HG03045 (cell line): ENCODE data around the gene CXCL6.

Source experiments
- ATAC-seq: cut with Tn5 transposase; IDR thresholded peaks from one replicate; pipeline ENCODE4 v1.9.1; 2021; ENCODE audit warnings: mild to moderate bottlenecking, moderate library complexity; ENCODE audit not compliant: unreplicated experiment

Gene CXCL6

DNA sequence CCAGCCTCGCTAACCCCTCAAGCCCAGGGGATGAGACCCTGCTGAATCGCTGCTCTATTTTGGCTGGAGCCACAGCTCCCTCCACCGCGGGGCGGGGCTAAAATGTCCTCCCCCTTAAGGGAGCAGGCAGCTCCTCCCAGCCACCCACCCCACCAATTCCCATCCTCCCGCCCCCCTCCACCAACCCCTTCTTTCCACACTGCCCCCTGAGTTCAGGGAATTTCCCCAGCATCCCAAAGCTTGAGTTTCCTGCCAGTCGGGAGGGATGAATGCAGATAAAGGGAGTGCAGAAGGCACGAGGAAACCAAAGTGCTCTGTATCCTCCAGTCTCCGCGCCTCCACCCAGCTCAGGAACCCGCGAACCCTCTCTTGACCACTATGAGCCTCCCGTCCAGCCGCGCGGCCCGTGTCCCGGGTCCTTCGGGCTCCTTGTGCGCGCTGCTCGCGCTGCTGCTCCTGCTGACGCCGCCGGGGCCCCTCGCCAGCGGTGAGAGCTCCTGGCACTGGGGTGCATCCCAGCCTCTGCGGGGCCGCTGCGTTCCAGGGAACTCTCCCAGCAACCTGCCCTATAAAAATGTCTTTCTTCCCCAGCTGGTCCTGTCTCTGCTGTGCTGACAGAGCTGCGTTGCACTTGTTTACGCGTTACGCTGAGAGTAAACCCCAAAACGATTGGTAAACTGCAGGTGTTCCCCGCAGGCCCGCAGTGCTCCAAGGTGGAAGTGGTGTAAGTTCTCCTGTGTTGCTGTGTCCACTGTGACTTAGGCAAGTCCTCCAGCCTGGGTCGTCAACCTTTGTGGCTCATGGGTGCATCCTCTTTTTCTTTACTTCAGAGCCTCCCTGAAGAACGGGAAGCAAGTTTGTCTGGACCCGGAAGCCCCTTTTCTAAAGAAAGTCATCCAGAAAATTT lies at the start of gene CXCL6:
Gene CXCL6, plus strand, starts transcription at position 306 of the 907 bp plus-strand sequence. Its CDS starts 73 bp downstream, at position 379.
- ATAC-seq, result no peak

DNA sequence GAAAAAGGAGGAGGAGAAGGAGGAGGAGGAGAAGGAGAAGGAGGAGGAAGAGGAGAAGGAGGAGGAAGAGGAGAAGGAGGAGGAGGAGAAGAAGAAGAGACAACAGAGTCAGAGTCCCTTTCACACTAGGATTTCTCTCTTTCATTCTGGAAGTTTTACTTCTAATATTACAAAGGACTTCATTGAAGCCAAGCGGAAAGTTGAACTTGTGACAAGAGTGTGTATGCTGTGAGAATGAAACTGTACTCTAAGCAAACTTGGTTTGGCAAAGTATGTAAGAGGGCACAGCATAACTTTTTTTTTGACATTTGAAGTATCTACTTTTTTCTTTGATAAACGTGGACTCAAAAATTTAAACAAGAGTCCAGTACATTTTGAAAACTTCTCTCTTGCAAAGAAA lies 48.1 kb upstream of the CXCL6 start:
- ATAC-seq, result no peak

DNA sequence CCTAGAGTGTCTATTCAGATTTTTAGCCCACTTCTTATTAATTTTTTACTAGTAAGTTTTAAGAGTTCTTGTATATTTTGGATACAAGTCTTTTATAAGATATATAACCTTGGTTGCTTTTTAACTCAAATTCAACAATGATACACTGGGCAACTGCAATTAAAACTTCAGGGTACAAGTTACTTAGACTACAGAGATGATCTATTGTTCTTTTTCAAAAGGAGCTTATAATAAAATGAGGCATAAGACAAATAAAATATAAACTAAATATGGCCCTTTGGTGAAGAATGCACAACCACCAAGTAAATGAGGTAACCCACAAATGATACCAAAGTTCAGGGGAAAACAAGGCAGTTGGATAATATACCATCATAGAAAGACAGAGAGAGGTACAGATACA lies 37.6 kb upstream of the CXCL6 start:
- ATAC-seq, result no peak

DNA sequence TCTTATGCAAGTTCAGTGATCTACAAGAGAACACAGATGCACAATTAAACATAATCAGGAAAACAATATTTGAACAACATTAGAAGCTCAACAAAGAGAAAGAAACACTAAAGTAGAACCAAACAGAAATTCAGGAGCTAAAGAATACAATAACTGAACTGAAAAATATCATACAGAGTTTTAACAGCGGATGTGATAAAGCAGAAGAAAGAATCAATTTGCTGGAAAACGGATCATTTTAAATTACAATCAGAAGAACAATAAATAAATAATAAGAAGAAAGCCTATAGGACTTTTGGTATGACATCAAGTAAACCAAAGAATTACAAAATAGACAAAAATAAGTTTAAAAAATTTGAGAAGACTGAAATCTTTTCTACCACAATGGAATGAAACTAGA lies 36.3 kb upstream of the CXCL6 start:
- no peak for ATAC-seq

DNA sequence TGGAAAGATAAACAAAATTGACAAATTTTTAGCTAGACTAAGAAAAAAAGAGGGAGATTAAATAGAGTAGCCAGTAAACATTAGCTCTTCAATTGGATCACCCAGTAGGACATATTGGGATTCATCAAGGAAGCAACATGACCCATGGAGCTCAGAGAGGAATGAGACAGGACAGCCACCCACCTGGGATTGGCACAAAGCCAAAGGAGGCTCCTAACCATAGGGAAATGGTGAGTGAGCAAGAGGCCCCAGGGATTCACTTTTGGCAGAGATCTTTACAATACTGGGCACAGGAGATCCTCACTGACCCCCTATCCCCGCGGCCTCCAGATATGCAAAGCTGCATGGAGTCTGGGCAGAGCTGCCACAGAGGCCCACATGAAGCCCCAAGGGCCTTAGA lies 34.8 kb upstream of the CXCL6 start:
- ATAC-seq, result no peak

DNA sequence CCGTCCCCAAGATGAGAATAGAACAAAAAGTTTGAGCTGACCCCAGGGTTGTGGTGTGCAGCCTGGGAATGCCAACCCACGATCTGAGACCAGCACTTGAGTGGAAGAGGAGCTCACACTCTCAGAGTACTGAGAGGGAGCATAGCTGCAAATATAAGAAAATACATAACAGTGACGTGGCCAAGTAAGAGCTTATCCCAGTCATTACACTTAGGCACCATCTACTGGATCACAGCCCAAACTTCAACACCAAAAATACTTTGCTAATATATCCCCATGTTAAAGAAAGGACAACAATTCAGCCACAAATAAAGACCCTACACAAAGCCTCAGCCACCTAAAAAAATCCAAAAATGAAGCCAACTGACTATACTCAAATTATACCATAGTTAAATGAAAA lies 33.3 kb upstream of the CXCL6 start:
- ATAC-seq, result no peak

DNA sequence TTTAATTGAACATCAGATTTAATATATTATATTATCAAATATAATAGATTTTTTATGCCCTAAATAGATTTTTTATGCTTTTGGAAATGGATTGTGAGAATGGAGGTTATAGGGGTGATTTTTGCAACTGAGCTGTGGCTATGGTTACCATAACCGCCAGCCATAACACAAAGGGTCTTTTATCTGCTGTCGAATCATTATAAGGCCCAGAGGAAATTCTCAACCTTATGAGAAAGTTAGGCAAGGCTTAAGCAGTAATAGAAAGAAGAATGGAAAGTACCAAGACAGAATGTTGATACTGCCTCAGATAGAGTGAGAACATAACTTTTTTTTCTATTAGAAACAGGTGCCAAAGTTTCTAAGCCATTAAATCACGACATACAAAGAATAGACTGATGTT lies 26.3 kb upstream of the CXCL6 start:
- ATAC-seq, result no peak

DNA sequence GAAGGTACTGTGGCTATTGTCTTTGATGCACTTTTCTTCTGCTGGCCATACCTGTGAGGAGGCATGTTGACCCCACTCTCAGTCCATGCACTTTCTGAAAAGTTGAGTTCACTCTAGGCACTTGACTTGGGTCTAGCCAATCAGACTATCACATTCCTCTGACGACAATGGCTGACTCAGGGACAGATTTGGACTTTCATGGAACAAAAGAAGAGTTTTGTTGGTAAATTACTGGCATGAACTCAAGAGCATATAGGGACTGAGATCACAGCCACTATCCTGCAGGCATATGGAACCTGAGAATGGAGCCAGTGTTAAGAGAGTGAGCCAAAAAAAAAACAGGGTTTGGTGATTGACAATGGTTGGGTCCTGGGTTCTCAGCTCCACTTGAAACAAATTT lies 24.6 kb upstream of the CXCL6 start:
- no peak for ATAC-seq

DNA sequence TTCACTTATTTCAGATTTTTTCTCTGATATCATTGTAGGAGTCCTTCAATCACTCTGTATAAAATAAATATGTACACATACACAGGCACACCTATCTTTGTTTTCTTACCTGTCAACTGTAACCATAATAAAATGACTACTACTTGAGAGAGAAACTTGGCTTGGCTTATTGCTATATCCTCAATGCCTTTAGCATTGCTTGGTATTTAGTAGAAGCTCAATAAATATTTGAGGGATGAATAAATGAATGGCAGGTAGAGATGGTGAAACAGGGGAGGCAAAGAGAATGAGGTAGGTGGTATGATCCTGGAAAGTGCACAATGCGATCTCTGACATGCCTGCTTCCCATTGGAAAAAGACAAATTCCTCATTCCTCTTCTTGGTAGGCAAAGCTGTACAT lies 21.8 kb upstream of the CXCL6 start:
- ATAC-seq, result no peak

DNA sequence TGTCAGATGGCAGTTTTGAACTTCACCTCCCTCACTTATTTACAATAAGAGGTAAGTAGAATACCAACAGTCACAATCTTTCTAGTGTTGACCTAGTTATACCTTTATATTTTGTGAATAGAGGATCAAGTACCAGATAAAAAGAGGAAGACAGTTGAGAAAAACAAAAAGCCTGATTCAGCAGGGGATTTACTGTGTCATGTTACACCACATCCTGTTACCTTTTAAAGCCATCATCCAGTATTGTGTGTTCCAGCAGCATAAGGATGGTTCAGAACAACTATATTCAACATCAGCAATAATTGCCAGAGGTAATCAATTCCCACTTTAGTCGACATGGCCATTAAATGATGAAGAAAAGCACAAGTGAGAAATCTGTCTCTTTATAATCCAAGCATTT lies 21.3 kb upstream of the CXCL6 start:
- no peak for ATAC-seq

DNA sequence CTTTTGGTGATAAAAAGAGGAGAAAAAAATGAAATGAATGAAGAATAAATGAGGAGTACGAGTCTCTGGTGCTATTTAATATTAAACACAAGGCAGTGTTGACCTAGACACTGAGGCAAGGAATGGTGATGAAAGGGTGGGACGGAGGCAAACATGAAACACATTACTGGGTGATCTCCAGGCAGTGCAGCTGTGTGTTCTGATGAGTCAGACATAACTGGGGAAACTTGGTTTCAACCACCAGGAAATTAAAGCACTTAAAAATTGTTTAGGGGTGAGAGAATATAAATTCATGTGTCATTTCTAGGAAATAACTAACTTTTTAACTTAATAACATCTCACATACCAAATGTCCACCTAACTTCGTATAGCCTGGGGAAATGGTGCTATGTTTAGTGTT lies 19.7 kb upstream of the CXCL6 start:
- no peak for ATAC-seq

DNA sequence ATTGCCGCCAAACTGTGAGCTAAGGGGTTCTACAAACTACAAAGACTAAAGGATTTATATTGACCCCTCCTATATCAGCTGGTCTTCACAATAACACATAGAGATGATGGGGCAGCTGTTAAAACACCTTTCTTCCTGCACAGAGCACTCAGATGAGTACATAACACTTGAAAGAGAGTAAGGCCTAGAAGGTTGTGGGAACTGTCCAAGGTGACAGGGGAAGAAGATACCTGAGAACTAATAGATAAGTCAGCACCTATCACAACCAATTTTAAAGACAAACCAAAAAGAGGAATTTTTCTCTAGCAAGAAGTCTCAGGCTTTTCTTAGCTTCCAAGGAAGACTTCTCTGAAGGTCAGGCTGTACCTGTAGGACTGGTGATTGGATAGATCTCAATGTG lies 19.1 kb upstream of the CXCL6 start:
- ATAC-seq, result no peak

DNA sequence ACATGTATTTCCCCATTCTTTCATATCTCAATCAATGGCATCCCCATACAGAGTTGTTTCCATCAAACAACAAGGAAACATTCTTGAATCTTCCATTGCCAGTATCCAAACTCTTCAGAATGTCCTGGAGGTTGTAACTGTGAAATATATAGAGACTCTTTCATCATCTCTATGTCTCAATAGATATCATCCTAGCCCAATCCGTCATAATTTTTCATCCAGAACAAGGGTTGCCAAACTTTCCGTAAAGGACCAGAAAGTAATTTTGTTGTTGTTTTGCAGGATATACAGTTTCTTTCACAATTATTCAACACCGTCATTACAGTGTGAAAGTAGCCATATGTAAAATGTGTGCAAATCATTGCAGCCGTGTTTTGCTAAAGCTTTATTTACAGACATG lies 15.2 kb upstream of the CXCL6 start:
- ATAC-seq, result no peak

DNA sequence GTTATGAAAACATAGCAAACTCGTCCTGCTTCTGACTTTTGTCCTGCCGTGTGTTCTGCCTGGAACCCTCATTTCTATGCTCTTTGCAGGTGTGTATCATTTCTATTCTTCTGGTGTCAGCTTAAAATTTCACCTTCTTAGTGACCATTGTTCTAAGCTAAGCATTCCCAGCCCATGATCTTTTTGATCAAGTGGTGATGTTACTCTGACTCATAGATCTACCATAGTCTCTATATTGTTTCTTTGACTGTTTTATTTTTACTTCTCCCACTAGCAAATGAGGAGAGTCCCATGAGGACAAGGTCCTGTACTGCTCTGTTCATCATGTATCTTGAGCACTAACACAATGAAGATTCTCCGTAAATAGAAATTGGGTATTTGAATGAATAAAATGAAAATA lies 14.1 kb upstream of the CXCL6 start:
- ATAC-seq, result no peak

DNA sequence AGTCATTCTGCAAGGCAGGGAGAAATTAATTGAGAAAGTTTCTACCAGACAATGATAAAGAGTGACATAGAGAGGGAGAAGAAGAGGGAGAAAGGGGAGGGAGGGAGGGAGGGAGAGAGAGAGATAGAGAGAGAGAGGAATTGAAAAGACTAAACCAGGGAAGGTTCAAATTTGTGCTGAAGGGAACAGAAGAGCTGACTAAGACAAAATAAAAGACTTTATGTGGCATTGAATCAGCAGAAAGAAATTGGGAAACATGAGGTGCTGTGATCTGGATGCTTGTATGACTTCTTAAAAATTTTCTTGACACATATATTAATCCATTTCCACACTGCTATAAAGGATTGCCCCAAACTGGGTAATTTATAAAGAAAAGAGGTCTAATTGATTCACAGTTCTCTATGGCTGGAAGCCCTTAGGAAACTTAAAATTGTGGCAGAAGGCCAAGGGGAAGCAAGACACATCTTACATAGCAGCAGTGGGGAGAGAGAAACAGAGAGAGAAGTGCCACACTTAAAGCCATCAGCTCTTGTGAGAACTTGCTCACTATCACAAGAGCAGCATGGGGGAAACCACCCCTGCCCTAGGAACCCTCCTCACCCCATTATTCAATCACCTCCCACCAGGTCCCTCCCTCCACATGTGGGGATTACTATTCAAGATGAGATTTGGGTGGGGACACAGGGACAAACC lies 13.5 kb upstream of the CXCL6 start:
- no peak for ATAC-seq

DNA sequence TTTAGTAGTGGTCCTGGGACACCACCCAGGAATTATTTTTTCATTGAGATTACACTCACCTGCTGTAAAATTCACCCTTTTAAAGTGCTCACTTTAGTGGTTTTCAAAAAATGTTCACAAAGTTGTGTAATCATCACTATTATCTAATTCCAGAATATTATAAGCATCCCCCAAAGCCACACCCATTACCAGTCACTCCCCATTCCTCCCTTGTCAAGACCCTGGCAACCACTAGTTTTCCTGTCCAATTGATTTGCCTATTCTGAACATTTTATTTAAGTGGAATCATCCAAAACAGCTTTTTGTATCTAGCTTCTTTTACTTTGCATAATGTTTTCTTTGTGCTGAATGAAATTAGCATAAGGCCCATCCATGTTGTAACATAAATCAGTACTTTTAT lies 12.7 kb upstream of the CXCL6 start:
- no peak for ATAC-seq

DNA sequence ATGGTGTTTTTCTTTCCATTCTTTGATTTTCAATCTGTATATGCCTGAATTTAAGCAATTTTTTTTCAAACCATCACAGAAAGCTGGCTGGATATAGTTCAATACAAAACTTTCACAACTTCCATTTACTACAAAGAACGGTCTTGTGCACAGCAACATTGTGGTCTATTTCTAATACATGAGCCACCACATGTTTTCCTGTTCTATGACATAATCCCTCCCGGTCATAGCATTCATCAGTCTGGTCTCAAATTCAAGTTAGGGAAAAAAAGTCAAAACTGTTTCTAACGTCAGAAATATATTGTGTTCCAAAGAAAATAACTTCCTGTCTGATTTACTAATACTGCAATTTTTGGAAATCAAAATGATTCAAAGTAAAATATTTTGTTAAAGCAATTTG lies 7.5 kb upstream of the CXCL6 start:
- ATAC-seq, result no peak

DNA sequence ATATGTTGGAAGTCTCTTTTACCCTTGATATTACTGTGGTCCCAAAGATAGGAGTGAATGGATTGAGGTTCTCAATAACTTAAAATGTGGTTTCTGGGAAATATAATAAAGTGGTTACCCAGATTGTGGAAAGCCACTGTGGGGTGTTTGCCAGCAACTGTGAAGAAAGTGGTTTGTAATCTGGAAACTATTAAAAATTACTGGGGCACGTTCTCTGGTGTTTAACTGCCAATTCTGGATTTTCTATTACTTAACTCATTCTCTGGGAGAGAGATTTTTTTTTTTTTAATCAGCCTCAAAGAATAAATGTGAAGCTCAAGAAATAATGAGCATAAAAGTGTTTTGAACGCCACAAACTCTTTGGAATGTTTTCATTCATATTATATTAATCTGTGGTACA lies 4.9 kb upstream of the CXCL6 start:
- no peak for ATAC-seq

DNA sequence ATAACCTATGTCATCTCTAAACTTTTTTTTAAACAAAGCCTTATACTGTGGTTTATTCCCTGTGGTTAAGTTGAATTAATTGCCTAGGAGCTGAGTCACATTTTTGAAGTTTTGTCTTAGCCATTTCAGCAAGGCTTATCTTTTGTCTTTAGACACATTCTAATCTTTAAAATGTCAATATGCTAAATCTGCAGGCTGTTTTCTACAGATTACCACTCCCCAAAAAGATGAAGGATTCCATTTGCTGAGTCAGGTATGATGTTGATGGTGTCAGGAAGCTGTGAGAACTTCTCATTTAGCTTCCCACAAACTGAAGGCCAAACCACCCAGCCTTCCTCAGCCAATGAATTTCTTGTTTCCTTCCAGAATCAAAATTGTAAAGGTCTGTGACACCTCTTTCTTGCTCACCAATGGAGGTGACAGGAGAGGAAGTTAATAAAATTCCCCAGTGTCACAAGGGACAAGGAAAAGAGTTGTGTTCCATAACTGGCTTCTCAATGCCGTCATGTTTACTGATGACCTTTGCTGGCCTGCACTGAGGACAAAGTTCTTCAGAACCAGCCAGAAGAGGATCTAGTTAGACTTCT lies 3.7 kb upstream of the CXCL6 start:
- ATAC-seq, result no peak

DNA sequence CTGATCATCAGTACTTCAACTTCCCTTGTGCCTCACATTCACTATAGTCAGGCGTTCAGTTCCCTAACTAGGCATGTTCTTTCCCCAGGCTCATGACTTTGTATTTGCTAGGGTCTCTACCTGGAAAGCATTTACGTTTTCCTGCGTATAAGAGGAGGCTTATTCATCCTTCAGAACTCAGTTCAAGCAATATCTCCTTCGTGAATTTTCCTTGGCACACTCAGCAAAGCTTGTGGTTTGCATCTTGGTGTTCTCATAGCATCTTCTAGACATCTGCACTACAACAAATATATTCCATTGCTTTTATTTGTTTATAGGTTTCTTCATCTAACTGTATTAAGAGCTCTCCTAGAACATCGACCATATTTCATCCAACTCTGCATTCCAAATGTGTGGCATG lies 2.6 kb downstream of the CXCL6 start:
- ATAC-seq, result no peak

DNA sequence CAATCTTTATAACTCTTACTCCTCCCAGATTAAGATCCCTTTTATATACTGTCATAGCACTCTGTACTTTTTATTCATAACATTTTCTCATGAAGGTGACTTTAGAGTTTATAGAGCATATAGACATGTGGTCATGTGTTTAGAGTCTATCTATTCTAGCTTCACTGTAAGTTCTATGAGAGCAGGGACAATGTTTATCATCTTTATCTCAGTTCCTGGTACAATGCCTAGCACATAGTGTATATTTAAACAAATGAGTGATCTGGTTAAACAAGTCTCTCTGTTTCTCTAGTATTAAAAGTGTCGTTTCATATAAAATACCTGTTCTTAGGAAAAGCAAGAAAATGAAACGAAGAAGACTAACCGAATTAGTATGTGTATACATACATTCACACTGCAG lies 3.2 kb downstream of the CXCL6 start:
- ATAC-seq, result no peak
